GM21786 (cell line): Measurements from ENCODE around the gene ZNF74.
"Not testable (repeated sequence)": the region's sequence is repeated elsewhere in the genome, so short reads cannot be mapped to it uniquely, and the experiment has no call there.

Source experiments
- ATAC-seq: cut with Tn5 transposase; IDR thresholded peaks from one replicate; pipeline ENCODE4 v1.9.1; 2021; ENCODE audit not compliant: unreplicated experiment

The ZNF74 gene

DNA sequence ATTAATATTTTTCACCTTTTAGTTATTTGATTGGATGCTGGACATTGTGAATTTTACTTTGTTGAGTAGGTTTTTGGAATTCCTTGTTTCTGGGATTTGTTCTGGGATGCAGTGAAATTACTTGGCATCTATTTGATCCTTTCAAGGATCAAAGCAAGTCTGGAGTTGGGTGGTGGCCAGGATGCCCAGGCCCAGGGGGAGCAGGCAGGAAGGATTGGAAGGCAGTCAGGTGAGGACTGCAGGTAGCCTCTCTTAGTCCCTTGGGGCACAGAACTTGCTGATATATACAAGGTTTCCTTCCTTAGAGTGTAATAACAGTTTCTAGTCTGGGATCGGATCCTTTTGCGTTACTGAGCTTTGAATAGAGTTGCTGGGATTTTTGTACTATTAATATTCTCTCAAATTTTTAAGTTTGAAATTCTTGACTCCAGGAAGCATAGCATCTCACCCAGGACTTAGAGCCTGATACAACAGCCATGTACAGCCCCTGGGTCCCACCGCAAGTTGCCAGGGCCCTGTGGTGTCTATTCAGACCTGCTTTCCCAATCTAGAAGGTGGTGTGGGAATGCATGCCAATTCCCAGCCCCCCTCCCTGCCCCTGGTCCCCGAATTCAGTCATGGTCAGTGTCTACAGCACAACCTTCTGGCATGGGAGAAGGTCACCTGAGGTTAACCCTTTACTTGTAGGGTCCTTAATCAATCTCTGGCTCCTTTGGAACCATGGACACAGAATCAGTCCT is 6.1 kb downstream of the ZNF74 start:
- no peak for ATAC-seq

DNA sequence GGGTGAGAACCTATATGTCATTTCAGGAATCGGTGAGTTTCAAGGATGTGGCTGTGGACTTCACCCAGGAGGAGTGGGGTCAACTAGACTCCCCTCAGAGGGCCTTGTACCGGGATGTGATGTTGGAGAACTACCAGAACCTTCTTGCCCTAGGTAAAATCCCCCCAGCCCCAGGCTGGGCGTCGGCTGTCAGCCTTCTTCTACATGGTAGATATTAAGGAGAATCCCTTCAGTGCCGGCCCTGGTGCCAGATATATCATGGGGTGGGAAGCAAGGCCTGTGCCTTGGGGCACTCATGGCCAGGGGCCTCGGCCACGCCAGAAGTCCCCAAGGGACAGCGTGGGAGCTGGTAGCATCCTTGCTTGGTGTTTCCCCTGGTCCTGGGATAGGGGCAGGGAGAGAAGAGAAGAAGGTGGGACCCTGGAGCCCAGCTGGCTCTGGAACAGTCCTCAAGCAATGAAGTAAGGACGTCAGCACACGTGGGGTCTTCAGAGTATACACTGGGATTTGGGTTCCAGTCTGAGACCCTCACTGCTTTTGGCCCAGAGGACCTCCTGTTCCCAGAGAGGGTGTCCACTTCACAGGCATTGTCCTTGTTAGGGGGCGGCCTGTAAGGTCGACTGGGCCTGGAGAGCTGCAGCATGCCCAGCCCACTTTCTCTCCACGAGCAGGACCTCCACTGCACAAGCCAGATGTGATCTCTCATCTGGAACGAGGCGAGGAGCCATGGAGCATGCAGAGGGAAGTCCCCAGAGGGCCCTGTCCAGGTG is 6.8 kb downstream of the ZNF74 start:
- no peak for ATAC-seq

DNA sequence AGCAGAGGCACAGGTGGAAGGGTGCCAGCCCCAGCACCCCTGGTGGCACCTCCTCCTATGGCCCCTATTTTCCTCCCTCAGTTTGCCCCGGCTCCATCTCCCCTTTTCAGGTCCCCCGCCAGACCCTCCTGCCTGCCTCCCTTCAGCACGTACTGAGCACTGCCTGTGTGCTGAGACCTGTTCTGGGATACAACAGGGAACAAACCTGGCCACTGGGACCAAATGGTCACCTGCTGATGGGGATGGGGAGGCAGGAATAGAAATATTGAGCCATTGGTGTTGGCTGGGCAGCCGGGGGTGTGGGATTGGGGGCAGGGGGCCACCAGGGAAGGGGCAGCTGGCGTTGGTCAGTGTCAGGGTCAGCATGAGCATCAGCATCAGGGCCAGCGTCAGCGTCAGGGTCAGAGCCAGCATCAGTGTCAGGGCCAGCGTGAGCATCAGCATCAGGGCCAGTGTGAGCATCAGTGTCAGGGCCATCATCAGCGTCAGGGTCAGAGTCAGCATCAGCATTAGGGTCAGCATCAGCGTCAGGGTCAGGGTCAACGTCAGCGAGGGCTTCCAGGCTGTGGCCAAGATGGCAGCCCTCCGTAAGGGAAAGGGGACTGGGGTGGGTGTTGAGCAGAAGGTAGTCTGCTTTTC is 7.5 kb downstream of the ZNF74 start:
- no peak for ATAC-seq

DNA sequence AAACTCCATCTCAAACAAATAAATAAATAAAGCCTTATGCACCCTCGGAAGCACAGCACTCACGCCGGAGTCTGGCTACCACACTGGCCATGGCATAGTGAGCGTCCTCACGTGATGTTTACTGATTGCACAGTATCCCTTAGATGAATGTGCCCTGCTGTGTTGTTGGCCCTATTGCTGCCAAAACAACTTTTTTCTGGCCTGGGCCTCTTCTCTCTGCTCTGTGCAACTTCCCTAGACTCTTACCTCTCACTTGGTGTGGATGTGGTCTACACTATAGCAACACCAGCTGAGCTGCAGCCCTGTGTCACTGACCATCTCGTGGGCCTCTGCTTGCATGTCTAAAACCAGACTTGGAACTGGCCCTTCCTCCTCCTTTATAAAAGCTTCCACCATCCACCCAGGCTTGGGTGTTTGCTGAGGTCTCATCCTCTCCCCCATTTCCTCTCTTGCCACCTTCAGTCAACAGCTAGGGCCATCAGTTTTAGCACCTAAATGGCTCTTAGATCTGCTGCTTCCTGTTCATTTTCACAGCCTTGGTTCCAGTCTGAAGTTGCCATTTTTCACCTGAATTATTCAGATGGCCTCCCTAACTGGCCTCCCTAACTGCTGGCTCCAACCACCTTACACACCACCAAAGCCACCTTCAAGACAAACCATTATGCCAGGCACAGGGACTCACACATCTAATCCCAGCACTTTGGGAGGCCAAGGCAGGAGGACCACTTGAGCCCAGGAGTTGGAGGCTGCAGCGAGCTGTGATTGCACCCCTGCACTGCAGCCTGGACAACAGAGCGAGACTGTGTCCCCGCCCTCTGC is 9.2 kb downstream of the ZNF74 start:
- no peak for ATAC-seq

DNA sequence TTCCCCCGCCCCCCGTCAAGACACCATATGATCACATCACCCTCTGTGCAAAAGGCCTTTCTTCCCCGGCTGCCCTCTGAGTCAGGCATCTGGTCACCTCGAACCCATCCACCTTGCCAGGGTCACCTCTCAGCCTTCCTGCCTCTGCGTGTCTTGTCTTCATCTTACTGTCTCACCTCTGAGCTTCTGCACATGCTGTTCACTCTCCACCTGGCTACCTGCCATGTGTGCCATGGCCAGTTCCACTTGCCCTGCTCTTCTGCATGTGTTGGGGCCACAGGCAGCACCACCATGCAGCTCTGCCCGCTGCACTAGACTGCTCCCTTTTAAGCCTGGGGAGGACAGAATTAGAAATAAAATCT is 9.8 kb downstream of the ZNF74 start:
- ATAC-seq: no peak

DNA sequence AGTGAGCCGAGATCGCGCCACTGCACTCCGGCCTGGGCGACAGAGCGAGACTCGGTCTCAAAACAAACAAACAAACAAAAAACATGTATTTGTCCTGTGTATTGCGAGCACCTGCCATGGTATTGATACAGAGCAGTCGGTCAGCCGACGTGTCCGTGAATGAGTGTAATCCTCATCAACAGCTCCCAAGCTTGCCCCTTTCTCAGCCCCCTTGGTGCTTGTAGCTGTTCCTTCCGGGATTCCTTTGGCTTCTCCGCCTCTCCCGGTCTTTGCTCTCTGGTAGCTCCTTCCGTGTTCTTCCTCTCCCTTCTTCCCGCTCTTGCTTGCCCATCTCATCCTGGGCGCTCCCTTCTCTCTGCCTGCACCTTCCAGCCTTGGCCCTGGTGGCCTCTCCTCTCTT is 10.9 kb downstream of the ZNF74 start:
- ATAC-seq: no peak

DNA sequence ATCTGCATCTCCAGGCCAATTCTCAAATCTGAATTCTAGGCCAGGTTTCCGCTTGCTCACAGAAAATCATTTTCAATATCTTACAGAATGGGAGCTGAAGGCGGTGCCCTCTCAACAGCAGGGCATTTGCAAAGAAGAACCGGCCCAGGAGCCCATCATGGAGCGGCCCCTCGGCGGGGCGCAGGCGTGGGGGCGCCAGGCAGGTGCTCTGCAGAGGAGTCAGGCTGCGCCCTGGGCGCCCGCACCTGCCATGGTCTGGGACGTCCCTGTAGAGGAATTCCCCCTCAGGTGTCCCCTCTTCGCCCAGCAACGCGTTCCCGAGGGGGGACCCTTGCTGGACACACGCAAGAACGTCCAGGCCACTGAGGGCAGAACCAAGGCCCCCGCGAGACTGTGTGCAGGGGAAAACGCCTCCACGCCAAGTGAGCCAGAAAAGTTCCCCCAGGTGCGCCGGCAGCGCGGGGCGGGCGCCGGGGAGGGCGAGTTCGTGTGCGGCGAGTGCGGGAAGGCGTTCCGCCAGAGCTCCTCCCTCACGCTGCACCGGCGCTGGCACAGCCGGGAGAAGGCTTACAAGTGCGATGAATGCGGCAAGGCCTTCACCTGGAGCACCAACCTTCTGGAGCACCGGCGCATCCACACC is 11.5 kb downstream of the ZNF74 start:
- no peak for ATAC-seq

DNA sequence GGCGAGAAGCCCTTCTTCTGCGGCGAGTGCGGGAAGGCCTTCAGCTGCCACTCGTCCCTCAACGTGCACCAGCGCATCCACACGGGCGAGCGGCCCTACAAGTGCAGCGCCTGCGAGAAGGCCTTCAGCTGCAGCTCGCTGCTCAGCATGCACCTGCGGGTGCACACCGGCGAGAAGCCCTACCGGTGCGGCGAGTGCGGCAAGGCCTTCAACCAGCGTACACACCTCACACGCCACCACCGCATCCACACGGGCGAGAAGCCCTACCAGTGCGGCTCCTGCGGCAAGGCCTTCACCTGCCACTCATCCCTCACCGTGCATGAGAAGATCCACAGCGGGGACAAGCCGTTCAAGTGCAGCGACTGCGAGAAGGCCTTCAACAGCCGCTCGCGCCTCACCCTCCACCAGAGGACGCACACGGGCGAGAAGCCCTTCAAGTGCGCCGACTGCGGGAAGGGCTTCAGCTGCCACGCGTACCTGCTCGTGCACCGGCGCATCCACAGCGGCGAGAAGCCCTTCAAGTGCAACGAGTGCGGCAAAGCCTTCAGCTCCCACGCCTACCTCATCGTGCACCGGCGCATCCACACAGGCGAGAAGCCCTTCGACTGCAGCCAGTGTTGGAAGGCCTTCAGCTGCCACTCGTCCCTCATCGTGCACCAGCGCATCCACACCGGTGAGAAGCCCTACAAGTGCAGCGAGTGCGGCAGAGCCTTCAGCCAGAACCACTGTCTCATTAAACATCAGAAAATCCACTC is 12.2 kb downstream of the ZNF74 start:
- no peak for ATAC-seq

DNA sequence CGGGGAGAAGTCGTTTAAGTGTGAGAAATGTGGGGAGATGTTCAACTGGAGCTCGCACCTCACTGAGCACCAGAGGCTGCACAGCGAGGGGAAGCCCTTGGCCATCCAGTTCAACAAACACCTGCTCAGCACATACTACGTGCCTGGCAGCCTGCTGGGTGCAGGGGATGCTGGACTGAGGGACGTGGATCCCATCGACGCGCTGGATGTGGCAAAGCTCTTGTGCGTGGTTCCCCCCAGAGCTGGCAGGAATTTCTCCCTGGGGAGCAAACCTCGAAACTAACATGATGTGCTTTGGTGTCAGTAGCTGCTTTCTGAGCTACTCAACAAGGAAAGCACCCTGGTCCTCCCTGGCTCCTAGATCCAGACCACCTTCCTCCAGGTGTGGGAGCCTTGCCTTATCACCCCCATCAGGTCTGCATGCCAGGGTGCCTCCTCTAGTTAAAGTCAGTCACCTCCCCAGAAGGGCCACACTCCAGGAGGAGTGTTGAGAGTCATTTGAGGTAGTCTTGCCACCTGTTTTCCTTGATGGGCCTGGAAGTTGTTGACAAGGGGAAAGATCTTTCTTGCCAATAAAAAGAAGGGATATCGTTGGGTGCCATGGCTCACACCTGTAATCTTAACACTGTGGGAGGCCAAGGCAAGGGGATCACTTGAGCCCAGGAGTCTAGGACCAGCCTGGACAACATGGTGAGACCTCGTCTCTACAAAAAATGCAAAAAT is 12.9 kb downstream of the ZNF74 start:
- no peak for ATAC-seq

DNA sequence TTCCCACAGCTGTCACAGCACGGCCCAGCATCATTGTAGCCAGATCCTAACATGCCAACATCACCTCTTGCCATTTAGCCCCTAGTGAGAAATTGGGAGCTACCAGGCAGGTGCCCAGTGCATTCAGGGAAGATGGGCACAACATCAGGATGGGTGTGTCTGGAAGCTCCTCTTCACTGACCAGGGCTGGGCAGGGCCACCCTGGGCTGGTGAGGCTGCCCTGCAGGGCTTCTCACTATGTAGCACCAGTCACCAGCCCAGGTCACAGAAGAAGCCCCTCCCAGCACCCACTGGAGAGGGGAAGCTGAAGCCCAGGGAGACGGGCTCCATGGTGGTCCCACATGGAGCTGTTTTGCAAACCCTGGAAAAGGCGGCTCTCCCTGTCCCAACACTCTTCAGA is 13.9 kb downstream of the ZNF74 start:
- ATAC-seq: no peak

DNA sequence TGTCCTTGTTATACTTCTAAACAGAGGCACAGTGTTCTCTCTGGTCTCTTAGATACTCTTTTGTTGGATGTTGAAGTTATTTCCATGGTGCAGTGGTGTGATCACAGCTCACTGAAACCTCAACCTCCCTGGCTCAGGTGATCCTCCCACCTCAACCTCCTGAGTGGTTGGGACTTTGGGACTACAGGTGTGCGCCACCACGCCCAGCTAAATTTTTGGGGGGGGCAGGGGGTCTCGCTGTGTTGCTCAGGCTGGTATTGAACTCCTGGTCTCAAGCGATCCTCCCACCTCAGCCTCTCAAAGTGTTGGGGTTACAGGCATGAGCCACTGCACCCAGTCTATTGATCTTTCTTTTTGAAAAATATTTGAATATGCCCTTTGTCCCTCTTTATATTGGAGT is 14.9 kb downstream of the ZNF74 start:
- no peak for ATAC-seq

DNA sequence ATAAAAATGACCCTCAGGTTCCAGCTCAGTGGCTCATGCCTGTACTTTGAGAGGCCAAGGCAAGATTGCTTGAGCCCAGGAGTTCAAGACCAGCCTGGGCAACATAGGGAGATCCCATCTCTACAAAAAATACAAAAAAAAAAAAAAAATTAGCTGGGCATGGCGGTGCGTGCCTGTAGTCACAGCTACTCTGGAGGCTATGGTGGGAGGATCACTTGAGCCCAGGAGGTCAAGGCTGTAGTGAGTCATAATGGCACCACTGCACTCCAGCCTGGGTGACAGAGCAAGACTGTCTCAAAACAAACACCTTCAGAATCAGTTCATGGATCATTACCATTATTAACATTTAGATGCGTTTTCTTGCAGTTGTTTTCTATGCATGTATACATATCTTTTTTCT is 15.4 kb downstream of the ZNF74 start:
- not testable (repeated sequence) for ATAC-seq

DNA sequence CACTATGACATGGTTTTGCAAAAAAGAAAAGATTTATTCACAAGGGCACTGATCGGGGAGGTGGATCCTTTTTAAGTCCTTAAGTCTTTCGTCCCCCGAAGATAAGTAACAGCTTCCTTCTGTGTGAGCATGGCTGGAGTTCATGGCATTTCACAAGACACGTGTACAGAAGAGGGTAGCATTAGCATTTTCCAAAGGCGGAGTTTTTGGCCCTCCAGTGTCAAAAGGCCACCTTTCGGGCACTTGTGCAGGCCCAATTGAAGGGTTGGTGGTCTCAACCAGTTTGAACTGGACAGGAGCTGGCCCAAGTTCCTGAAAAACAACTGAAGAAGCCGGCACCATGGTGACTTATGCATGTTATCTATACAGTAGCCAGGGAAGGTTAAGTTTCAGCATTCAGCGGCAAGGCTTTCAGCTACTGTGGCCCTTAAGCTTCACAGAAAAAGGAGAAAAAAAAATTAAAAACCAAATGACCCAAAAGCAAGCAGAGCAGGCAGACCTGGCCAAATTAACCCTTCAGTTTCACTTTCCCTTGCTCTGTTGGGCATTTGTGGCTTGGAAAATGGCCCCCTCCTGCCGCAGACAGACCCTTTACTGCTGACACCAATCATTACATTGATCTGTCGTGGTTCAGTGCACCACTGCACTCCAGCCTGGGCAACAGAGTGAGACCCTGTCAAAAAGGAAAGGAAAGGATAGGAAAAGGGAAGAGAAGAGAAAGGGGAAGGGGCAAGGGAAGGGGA is 18.7 kb downstream of the ZNF74 start:
- ATAC-seq: no peak

DNA sequence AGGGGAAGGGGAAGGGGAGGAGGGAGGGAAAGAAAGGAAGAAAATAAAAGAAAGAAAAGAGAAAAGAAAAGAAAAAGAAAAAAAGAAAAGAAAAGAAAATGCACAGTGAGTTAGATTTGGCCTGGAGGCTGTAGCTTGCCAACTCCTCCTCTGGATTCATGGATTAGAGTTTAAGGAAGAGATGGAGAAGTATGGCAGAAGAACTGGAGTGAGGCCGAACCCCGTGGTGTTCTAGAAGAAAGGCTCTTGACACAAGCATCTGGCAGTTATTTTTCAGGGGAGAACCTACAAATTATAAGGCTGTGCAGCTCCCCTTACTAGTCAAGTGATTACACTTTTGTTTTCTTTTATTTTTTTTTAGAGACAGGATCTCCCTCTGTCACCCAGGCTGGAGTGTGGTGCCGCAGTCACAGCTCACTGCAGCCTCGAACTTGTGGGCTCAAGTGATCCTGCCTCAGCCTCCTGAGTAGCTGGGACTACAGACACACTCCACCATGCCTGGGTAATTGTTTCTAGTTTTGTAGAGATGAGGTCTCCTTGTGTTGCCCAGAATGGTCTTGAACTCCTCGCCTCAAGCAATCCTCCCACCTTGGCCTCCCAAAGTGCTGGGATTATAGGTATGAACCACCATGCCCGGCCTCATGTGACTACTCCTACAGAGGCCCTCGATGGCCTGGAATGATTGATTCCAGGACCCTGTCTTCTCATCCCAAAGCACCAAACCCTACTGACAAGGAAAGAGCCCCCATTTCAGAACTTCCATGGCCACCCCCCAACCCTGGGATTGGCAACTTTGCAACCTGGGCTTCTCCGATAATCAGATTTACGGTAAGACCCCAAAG is 19.5 kb downstream of the ZNF74 start:
- ATAC-seq: no peak

DNA sequence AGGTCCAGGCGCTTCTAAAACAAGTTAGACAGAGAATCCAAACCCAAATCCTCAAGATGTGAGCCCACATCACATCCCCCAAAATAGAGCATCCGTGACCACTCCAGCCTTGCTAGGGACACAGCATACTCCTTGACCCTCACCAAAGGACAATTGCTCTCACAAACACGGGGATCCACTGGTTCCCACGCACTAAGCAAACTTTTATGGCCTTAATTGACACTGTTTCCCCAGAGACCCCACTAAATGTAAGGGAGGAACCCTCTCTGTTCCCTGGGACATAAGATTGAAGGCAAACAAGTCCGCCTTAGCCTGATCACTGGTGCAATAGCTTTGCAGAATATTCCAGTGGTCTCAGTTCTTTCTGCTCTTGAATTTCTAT is 20.1 kb downstream of the ZNF74 start:
- no peak for ATAC-seq

DNA sequence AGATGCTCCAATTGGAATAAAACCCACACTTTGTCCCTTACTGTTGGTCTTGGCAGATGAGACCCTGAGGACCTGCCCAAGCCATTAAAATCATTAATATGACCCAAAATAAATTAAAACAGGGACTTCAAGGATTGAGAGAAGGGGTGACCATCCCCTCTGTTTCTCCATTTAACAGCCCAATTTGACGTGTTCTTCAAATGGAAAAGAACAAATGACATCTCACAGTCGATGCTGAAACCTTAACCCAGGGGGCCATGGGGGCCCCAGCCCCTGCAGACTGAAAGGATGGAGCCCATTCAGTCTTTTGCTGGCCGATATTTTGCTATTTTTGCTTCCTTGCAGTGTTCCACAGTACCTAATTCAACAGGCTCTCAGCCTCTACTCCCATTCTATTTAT is 20.5 kb downstream of the ZNF74 start:
- ATAC-seq: no peak

DNA sequence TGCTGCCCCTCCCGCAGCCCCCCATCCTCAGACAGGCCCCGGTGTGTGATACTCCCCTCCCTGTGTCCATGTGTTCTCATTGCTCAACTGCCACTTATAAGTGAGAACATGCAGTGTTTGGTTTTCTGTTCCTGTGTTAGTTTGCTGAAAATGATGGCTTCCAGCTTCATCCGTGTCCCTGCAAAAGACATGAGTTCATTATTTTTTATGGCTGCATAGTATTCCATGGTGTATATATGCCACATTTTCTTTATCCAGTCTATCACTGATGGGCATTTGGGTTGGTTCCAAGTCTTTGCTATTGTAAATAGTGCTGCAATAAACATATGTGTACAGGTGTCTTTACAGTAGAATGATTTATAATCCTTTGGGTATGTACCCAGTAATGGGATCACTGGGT is 21.3 kb downstream of the ZNF74 start:
- not testable (repeated sequence) for ATAC-seq

DNA sequence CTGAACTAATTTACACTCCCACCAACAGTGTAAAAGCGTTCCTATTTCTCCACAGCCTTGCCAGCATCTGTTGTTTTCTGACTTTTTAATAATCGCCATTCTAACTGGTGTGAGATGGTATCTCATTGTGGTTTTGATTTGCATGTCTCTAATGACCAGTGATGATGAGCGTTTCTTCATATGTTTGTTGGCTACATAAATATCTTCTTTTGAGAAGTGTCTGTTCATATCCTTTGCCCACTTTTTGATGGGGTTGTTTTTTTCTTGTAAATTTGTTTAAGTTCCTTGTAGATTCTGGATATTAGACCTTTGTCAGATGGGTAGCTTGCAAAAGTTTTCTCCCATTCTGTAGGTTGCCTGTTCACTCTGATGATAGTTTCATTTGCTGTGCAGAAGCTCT is 21.7 kb downstream of the ZNF74 start:
- ATAC-seq: not testable (repeated sequence)
